GM19372 (cell line): Measurements from ENCODE around the gene SYNE3.

Experiments used
- ATAC-seq: cut with Tn5 transposase; IDR thresholded peaks from one replicate; pipeline ENCODE4 v1.9.1; 2021; ENCODE audit warnings: mild to moderate bottlenecking, low read depth, moderate library complexity; ENCODE audit not compliant: unreplicated experiment

SYNE3 gene

DNA sequence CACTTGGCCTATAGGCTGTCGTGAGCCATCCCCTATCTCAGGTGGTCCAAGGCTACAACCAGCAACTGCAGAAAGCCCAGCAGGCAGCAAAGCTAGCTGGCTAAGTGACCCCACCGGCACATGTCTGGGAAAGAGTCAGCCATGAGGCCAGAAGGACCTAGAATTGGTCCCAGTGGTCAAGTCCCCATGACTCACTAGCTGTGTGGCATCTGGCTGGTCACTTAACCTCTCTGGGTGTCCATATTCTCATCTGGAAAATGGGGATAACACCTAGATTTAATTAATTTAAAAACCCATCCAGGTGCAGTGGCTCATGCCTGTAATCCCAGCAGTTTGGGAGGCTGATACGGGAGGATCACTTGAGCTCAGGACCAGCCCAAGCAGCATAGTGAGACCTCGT is 37.6 kb downstream of the SYNE3 start:
- no peak for ATAC-seq

DNA sequence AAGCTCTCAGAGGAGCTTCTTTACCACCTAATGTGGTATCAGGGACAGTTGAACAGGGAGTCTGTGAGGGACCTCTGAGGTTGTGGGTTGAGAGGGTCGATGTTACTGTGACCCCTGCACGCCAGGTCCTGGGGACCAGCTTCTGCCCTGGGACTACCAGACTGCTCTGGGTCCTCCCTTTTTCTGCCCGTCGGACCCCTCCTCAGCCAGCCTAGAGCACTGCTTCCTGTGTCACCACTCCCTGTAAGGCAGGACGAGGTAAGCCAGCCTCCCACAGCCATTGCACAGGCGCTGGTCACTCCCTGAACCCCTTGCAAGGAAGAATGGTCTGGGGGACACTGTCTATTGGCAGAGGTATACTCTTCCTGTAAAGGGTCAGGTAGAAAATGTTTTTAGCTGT is 38.1 kb downstream of the SYNE3 start:
- no peak for ATAC-seq

GRCh38 chr14:95477411-95478269 is 38.8 kb downstream of the SYNE3 start:
- ATAC-seq: no peak

DNA sequence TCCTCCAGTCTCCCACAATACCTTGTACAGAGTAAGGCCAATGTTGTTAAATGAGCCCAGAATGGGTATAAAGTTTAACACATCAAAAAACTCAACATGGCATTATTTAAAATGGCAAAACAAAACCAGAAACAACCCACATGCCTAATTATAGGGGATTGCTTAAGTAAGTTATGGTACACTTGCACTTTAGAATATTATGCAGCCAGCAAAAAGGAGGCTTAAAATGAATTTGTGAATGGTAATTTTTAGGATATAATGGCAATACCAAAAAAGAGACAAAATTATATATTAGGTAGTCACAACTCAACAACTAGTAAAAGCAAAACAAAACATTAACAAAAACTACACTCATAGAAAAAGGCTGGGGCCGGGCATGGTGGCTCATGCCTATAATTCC is 39.7 kb downstream of the SYNE3 start:
- no peak for ATAC-seq

DNA sequence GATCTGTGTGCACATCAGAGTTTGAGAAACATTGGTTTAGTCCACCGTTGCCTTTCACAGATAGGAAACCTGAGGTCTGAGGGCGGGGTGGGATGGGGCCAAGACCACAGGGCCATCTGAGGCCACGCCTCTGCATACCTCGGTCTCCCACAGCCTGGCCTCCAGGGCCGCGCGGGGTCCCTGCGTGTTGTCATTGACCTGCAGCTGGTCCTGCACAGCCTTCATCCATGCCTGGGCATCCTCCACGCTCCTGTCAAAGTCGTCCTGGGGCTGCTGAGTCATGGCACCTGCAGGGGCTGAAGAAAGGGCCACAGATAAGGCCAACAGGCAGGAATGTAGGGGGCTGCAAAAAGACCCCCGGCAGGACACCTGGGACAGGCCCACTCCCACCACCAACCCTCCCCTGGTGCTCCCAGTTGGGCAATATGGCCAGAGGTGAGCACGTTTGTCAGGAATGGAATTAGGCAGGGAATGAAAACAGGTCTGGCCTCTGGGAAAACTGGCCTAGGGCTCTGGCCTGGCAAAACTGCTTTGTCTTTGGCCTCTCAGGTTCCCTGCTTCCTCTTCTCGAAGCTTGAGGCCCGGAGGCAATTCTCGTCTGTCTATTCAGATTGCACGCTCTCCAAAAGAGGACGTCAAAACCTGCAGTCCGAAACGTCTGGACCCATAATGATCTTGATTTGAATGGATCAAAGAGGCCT is 40.8 kb downstream of the SYNE3 start:
- no peak for ATAC-seq

- no peak for ATAC-seq
Observed at GRCh38 chr14:95474941-95475340, 41.5 kb downstream of the SYNE3 start.

DNA sequence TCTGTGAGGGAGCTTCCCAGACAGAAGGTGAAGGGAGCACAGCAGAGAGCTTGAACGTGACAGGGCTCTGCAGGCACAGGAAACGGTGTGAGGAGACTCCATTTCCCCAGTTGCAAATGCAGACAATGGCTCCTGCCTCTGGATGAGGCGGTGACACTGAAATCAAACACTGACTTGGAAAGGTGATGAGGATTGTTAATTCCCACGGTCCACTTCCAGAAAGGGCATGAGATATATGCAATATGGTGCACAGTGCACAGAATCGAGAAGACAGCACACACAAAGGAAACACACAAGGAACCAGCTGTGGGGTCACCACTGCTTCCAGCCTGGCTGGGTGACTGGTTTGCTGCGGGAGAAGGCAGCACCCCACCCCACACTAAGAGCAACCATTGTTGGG is 42.0 kb downstream of the SYNE3 start:
- ATAC-seq: no peak

DNA sequence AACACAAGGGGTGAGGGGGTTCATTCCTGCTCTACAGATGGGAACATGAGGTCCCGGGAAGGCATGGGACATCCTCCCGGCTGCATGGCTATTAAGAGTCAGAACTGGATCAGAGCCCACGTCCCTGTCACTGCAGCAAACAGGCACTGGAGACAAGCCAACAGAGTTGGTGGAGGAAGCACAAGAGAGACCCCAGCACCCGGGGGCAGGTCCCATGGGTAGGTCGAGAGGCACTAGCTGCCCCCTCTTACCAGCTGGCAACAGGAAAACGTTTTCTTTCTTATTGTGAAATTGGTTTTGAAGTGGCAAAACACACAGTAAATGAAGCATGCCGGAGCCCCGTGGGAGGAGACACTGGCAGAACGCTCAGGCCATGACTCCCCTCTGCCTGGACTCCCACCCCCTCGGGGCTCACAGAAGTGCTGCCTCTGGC is 43.6 kb downstream of the SYNE3 start:
- ATAC-seq: no peak

GRCh38 chr14:95471476-95471875 is 45.0 kb downstream of the SYNE3 start:
- ATAC-seq: no peak

- no peak for ATAC-seq
Observed at GRCh38 chr14:95471016-95471415, 45.4 kb downstream of the SYNE3 start.

DNA sequence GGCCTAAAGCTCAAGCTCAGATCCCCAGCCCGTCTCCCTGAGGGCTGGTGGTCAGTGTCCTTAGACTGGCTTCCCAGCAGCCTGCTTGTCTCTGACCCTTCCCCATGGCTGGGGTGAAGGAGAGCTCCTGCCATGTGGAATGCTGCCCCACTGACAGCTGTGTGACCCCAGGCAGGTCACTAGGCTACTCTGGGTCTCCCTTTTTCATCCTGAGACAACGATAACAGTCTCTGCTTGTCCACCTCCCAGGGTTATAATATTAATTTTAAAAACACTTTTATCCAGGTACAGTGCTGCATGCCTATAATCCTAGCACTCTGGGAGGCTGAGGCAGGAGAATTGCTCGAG is 47.3 kb downstream of the SYNE3 start:
- no peak for ATAC-seq

GRCh38 chr14:95468448-95469133 is 47.9 kb downstream of the SYNE3 start:
- ATAC-seq: no peak

DNA sequence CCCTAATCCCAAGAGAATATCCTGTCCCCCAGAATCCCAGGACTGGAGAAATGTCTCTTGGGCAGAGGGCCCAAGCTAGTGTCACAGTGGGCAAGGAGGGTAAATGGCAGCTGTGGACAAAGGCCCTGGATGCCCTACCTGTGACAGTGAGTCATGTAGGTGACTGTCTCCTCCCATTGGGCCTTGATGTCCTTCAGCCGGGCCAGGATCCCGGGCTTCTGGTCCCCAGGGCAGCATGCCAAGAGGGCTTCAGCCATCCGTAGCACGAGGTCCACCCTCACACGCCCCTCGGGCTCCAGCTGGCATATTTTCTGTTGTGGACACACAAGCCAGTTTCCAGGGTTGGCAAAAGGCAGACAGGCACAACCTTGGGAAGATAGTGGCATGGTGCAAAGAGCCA is 48.8 kb downstream of the SYNE3 start:
- no peak for ATAC-seq

DNA sequence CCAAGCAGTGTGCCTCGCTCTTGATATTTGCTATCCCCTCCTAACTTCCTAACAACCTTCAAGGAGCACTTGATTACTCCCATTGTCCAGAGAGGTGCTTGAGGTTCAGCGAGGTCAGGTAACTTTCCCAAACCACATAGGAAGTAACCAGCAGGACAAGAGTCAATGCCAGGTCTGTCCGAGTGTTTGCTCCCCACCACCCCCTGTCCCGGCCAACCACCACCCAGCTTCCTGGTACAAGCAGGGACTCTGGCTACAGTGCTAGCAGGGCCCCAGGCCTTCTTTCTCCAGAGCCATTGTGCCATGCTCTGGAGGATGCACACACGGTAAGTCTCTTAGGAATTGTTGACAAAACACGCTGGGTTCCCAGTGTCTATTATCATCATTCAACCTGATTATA is 49.2 kb downstream of the SYNE3 start:
- no peak for ATAC-seq
